ENCODE results near the gene HCRTR1. TPM values are rescaled to one million over a fixed set of nuclear protein-coding genes. Genes with fewer than 3 reads are reported as not detected.
A peak's percentile ranks its signal among the peaks of the same experiment; 100 is the strongest.

Gene HCRTR1
- total and polyA plus RNA-seq, 10 donors: 0.06 TPM; not detected in 9

GRCh38 chr1:31596737-31597097 lies 20.8 kb upstream of the HCRTR1 start:
- Histone ChIP-seq H3K36me3 (no peaks in the 10 kb centered on the region), H3K4me3 (no peak overlapping the region), H3K9me3 (no peaks in the 10 kb centered on the region), H3K4me1 (peaks cover 0 to 25% (median 11%) of the 10 kb centered on the region in 6 donors), H3K27ac (peak overlapping the region in 6 of 8 donors; percentile 19 to 58 (median 32)), H3K27me3 (replicated peaks in 1 of 7) (no peaks in the 10 kb centered on the region)
- TF ChIP-seq CTCF (IDR thresholded peaks at IDR 0.05 in 8 of 11, conservative IDR thresholded peaks at IDR 0.05 in 3 of 11) (no peak), POLR2AphosphoS5 (IDR thresholded peaks at IDR 0.05) (no peak), POLR2A (IDR thresholded peaks at IDR 0.05) (no peak)
- intact Hi-C loops (cut with DNase I; ENCODE audit: low total_unique reads): no loop called here
- no peak for DNase-seq
- WGBS, 5 donors: 10 to 19% (median 13%) methylated on average over 6 of the region's 6 CpGs

- Histone ChIP-seq H3K36me3 (no peaks in the 10 kb centered on the region), H3K27me3 (replicated peaks in 1 of 7) (no peaks in the 10 kb centered on the region), H3K4me3 (no peak overlapping the region), H3K4me1 (peaks cover 0 to 19% (median 9%) of the 10 kb centered on the region in 6 donors), H3K9me3 (no peaks in the 10 kb centered on the region), H3K27ac (no peak overlapping the region)
- 76 to 94% (median 87%) methylated on average over 7 of the region's 7 CpGs for WGBS, 5 donors
- TF ChIP-seq CTCF (IDR thresholded peaks at IDR 0.05 in 8 of 11, conservative IDR thresholded peaks at IDR 0.05 in 3 of 11) (no peak), POLR2A (IDR thresholded peaks at IDR 0.05) (no peak), POLR2AphosphoS5 (IDR thresholded peaks at IDR 0.05) (no peak)
- no peak for DNase-seq
- intact Hi-C loops (cut with DNase I; ENCODE audit: low total_unique reads): no loop called here
Measured at GRCh38 chr1:31598980-31599379, 18.5 kb upstream of the HCRTR1 start.

GRCh38 chr1:31600641-31601040 lies 16.8 kb upstream of the HCRTR1 start:
- WGBS, 5 donors: 84 to 94% (median 90%) methylated on average over 2 of the region's 2 CpGs
- intact Hi-C loops (cut with DNase I; ENCODE audit: low total_unique reads): no loop called here
- DNase-seq: no peak
- Histone ChIP-seq H3K9me3 (no peaks in the 10 kb centered on the region), H3K27ac (no peak overlapping the region), H3K36me3 (no peaks in the 10 kb centered on the region), H3K27me3 (replicated peaks in 1 of 7) (no peaks in the 10 kb centered on the region), H3K4me1 (peaks cover 0 to 13% (median 5%) of the 10 kb centered on the region in 6 donors), H3K4me3 (no peak overlapping the region)
- TF ChIP-seq POLR2AphosphoS5 (IDR thresholded peaks at IDR 0.05): no peak
- no peak for TF ChIP-seq POLR2A (IDR thresholded peaks at IDR 0.05)
- no peak for TF ChIP-seq CTCF (IDR thresholded peaks at IDR 0.05 in 8 of 11, conservative IDR thresholded peaks at IDR 0.05 in 3 of 11)

GRCh38 chr1:31602081-31602480 lies 15.4 kb upstream of the HCRTR1 start:
- intact Hi-C loops (cut with DNase I; ENCODE audit: low total_unique reads): no loop called here
- WGBS, 5 donors: 91 to 97% (median 96%) methylated on average over 2 of the region's 2 CpGs
- Histone ChIP-seq H3K36me3 (no peaks in the 10 kb centered on the region), H3K4me1 (peaks cover 0 to 1% (median 0%) of the 10 kb centered on the region in 6 donors), H3K27me3 (replicated peaks in 1 of 7) (no peaks in the 10 kb centered on the region), H3K4me3 (no peak overlapping the region), H3K9me3 (no peaks in the 10 kb centered on the region), H3K27ac (no peak overlapping the region)
- TF ChIP-seq POLR2A (IDR thresholded peaks at IDR 0.05) (no peak), POLR2AphosphoS5 (IDR thresholded peaks at IDR 0.05) (no peak)
- no peak for DNase-seq

- WGBS, 5 donors: 65 to 81% (median 70%) methylated on average over 4 of the region's 4 CpGs
- Histone ChIP-seq H3K4me1 (no peaks in the 10 kb centered on the region), H3K27ac (peak overlapping the region in 1 of 8 donors; percentile 7), H3K36me3 (no peaks in the 10 kb centered on the region), H3K4me3 (no peak overlapping the region), H3K9me3 (no peaks in the 10 kb centered on the region), H3K27me3 (replicated peaks in 1 of 7) (no peaks in the 10 kb centered on the region)
- no peak for TF ChIP-seq POLR2AphosphoS5 (IDR thresholded peaks at IDR 0.05)
- TF ChIP-seq POLR2A (IDR thresholded peaks at IDR 0.05): no peak
- no peak for TF ChIP-seq CTCF (IDR thresholded peaks at IDR 0.05 in 8 of 11, conservative IDR thresholded peaks at IDR 0.05 in 3 of 11)
- DNase-seq: no peak
- intact Hi-C loops (cut with DNase I; ENCODE audit: low total_unique reads): no loop called here
Measured at GRCh38 chr1:31605908-31606427, 11.5 kb upstream of the HCRTR1 start.

Measured in spleen (tissue), 11 donors.